HL-60 (cell line): ENCODE data around the gene TMEM37.

Source experiments
- DNase-seq, 2 experiments: peaks; one replicate each; pipeline ENCODE4 v3.0.0-alpha.2; 2010 to 2020; ENCODE audit warnings: low read depth in 1 of 2, low spot score in 1 of 2
- H3K27ac ChIP-seq: fragments of 250-450 bp; sonication (Bioruptor Pico); replicated peaks from 2 replicates; pipeline ENCODE4 v1.5.1; 2020; ENCODE audit warnings: mild to moderate bottlenecking, moderate library complexity
- H3K27me3 ChIP-seq: fragments of 250-450 bp; sonication (Bioruptor Pico); 2 replicates; pipeline ENCODE4 v1.5.1; 2021; ENCODE audit warnings: mild to moderate bottlenecking, moderate library complexity; ENCODE audit not compliant: insufficient read depth, poor library complexity, severe bottlenecking
- H3K4me3 ChIP-seq: replicated peaks from 2 replicates; pipeline ENCODE4 v1.5.1; 2011; ENCODE audit warnings: mild to moderate bottlenecking, control low read depth, low read length; ENCODE audit not compliant: insufficient read depth
- CTCF ChIP-seq: IDR thresholded peaks from one replicate; pipeline ENCODE4 v1.5.1; 2011; ENCODE audit warnings: low read length, control low read depth, inconsistent platforms; ENCODE audit not compliant: insufficient read depth
- GABPA ChIP-seq: IDR thresholded peaks from 2 replicates; pipeline ENCODE4 v1.6.1; 2012; ENCODE audit warnings: low read depth
- POLR2AphosphoS5 ChIP-seq: IDR thresholded peaks from 2 replicates; pipeline ENCODE4 v1.6.1; 2012; ENCODE audit warnings: low read depth
- REST ChIP-seq: IDR thresholded peaks from 2 replicates; pipeline ENCODE4 v1.6.1; 2012; ENCODE audit warnings: low read depth; ENCODE audit not compliant: insufficient replicate concordance
- SPI1 ChIP-seq: IDR thresholded peaks from 2 replicates; pipeline ENCODE4 v1.6.1; 2012; ENCODE audit warnings: low read depth, mild to moderate bottlenecking, borderline replicate concordance

Gene TMEM37

DNA sequence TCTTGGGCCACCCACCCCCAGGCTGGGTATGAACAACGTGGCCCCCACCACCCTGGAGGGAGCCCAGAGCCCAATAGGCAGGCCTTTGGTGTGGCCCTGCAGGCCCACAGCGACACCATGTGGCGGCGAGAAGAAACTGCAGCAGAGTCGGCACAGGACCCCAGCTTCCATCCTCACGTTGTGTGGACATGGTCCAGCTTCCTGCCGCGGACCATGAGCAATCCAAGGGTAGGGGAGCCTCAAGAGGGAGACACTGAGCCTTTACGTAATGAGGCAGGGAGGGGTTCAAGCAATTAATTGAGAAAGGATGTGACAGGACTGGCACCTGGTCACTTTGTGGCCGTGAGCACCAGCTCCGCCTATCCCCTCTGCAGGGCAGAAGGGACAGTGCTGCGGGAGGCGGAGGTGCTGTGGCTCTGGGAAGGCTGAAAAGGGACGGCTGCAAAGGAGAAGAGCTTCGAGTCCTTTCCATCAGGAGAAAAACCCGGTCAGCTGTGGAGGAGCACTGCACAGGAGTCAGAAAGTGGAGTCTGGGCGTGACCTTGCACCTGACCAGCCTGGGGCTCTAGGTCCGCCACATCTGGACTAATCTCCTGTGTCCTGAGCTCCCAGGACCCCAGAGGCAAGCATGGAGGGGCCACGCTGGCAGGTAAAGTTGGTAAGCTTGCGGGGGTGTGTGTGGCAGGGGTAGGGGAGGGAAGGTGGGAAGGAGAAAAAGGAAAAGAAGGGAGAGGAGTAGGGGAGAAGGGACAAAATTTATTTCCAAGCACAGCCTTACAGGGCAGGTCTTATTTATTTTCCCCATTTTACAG lies 44.9 kb downstream of the TMEM37 start:
- Histone ChIP-seq H3K27me3 (no peaks in the 10 kb centered on the region), H3K4me3 (no peak overlapping the region), H3K27ac (no peak overlapping the region)
- TF ChIP-seq SPI1 (no peak), CTCF (peak; percentile 79), POLR2AphosphoS5 (no peak)
- peak; percentile 12 to 31 for DNase-seq

- TF ChIP-seq SPI1, result no peak
- no peak for TF ChIP-seq GABPA
- TF ChIP-seq REST, result no peak
- TF ChIP-seq CTCF, result no peak
- TF ChIP-seq POLR2AphosphoS5, result no peak
- Histone ChIP-seq H3K27ac (no peak overlapping the region), H3K4me3 (no peak overlapping the region), H3K27me3 (no peaks in the 10 kb centered on the region)
- DNase-seq, result no peak
Measured at GRCh38 chr2:119477113-119477505, 45.5 kb downstream of the TMEM37 start.

DNA sequence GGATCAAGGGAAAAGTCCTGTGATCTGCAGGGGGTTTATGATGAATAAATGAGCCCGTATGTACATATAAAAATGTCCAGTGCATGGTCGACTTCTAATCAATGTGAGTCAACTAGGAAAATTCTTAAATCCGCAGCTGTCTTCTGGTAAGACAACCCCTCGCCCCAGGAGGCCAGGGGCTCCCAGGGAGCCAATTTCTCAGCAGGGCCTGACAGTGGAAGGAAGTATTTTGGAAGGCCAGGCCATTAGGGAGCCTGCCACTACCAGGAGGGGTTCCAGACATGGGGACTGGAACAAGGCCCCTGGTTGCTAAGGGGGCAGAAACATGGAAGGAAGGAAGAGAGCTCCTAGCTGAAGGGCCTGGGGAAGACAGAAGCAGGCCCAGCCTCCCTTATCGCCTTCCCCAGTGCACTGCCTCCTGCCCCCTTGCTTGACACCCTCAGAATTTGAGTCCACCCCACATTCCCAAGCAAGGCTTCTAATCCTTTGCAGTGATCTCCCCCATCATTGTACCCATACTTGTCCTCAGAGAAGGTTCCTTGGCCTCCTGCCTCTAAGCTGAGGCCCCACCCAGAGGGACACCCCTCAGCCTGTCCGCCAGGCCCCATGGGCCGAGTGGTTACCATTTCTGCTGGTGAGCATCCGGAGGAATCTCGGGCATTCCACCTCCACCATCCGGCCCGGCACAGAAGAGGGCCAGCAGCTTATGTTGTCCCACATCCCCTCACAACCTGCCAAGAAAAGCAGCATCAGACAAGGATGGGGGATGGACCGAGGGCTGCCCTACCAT lies 46.7 kb downstream of the TMEM37 start:
- Histone ChIP-seq H3K27ac (no peak overlapping the region), H3K27me3 (no peaks in the 10 kb centered on the region), H3K4me3 (no peak overlapping the region)
- DNase-seq, result no peak
- TF ChIP-seq SPI1, result no peak
- no peak for TF ChIP-seq CTCF
- TF ChIP-seq POLR2AphosphoS5, result no peak
- TF ChIP-seq GABPA, result no peak
- no peak for TF ChIP-seq REST
